ENCODE data around the gene MIF. TPM values are rescaled to one million over a fixed set of nuclear protein-coding genes. Genes with fewer than 3 reads are reported as not detected.
"Not testable (repeated sequence)": the region's sequence is repeated elsewhere in the genome, so short reads cannot be mapped to it uniquely, and the experiment has no call there.

The MIF gene
- total RNA-seq, 2 donors from 2014 or later = 152 to 157 TPM

- no peak overlapping the region for H3K4me3 ChIP-seq
- no peak overlapping the region for H3K27ac ChIP-seq
- no peaks in the 10 kb centered on the region for H3K9me3 ChIP-seq
- ATAC-seq (ENCODE audit: insufficient number of reproducible peaks, low FRiP score, low read depth) (no peak), DNase-seq (ENCODE audit: low spot score) (no peak)
- H3K27me3 ChIP-seq (replicated peaks; ENCODE audit: insufficient read depth) = no peaks in the 10 kb centered on the region
- peaks cover 3% of the 10 kb centered on the region for H3K36me3 ChIP-seq
- peaks cover 6 to 14% of the 10 kb centered on the region in 2 donors for H3K4me1 ChIP-seq (ENCODE audit: control insufficient read depth in 1 of 2, low read depth in 2 of 2)
- TF ChIP-seq CTCF (IDR thresholded peaks at IDR 0.05) = no peak
Measured at GRCh38 chr22:23899042-23899745, 5.0 kb downstream of the MIF start.

- H3K27ac ChIP-seq; H3K9me3 ChIP-seq; H3K4me3 ChIP-seq; H3K27me3 ChIP-seq (replicated peaks; ENCODE audit: insufficient read depth); H3K36me3 ChIP-seq; DNase-seq (ENCODE audit: low spot score); ATAC-seq (ENCODE audit: insufficient number of reproducible peaks, low FRiP score, low read depth): not testable (repeated sequence)
- peaks cover 6 to 10% of the 10 kb centered on the region in 2 donors for H3K4me1 ChIP-seq (ENCODE audit: control insufficient read depth in 1 of 2, low read depth in 2 of 2)
Measured at GRCh38 chr22:23900227-23900626, 6.0 kb downstream of the MIF start.

GRCh38 chr22:23901600-23901999 is 7.4 kb downstream of the MIF start:
- Histone ChIP-seq H3K9me3 (no peaks in the 10 kb centered on the region), H3K4me1 (ENCODE audit: control insufficient read depth in 1 of 2, low read depth in 2 of 2) (no peaks in the 10 kb centered on the region), H3K36me3 (peaks cover 4% of the 10 kb centered on the region), H3K4me3 (no peak overlapping the region), H3K27ac (no peak overlapping the region), H3K27me3 (replicated peaks; ENCODE audit: insufficient read depth) (no peaks in the 10 kb centered on the region)
- DNase-seq (ENCODE audit: low spot score) (no peak), ATAC-seq (ENCODE audit: insufficient number of reproducible peaks, low FRiP score, low read depth) (no peak)
- TF ChIP-seq CTCF (IDR thresholded peaks at IDR 0.05) = no peak

- Histone ChIP-seq H3K4me3 (no peak overlapping the region), H3K27ac (no peak overlapping the region), H3K9me3 (no peaks in the 10 kb centered on the region), H3K36me3 (peaks cover 2% of the 10 kb centered on the region), H3K4me1 (ENCODE audit: control insufficient read depth in 1 of 2, low read depth in 2 of 2) (no peaks in the 10 kb centered on the region), H3K27me3 (replicated peaks; ENCODE audit: insufficient read depth) (no peaks in the 10 kb centered on the region)
- ATAC-seq (ENCODE audit: insufficient number of reproducible peaks, low FRiP score, low read depth) (no peak), DNase-seq (ENCODE audit: low spot score) (no peak)
- TF ChIP-seq CTCF (IDR thresholded peaks at IDR 0.05) = no peak
Measured at GRCh38 chr22:23903328-23903971, 9.3 kb downstream of the MIF start.

- no peak overlapping the region for H3K27ac ChIP-seq
- no peak overlapping the region for H3K4me3 ChIP-seq
- H3K36me3 ChIP-seq = peaks cover 2% of the 10 kb centered on the region
- ATAC-seq (ENCODE audit: insufficient number of reproducible peaks, low FRiP score, low read depth) (no peak), DNase-seq (ENCODE audit: low spot score) (no peak)
- peaks cover 0 to 2% of the 10 kb centered on the region in 2 donors for H3K4me1 ChIP-seq (ENCODE audit: control insufficient read depth in 1 of 2, low read depth in 2 of 2)
- no peak for TF ChIP-seq CTCF (IDR thresholded peaks at IDR 0.05)
- no peaks in the 10 kb centered on the region for H3K27me3 ChIP-seq (replicated peaks; ENCODE audit: insufficient read depth)
- H3K9me3 ChIP-seq = no peaks in the 10 kb centered on the region
Measured at GRCh38 chr22:23904573-23905254, 10.5 kb downstream of the MIF start.
